Thyroid gland (tissue), 4 donors: ENCODE results near the gene M6PR. TPM values are rescaled to one million over a fixed set of nuclear protein-coding genes. Genes with fewer than 3 reads are reported as not detected.

Experiments
- DNase-seq, 2 donors: peaks; one replicate each; pipeline ENCODE4 v3.0.0-alpha.2; 2019
- H3K27ac ChIP-seq, 3 donors: fragments of 200-600 bp; sonication (generic); 1 replicate in 2 of 3; 2 replicates in 1 of 3; pipeline ENCODE4 v1.5.1; 2016 to 2019; ENCODE audit warnings: mild to moderate bottlenecking in 1 of 3, moderate library complexity in 1 of 3
- H3K27me3 ChIP-seq: fragments of 200-600 bp; sonication (generic); one replicate; pipeline ENCODE4 v1.5.1; 2019
- H3K36me3 ChIP-seq, 2 donors: fragments of 200-600 bp; sonication (generic); one replicate each; pipeline ENCODE4 v1.5.1; 2016 to 2019
- H3K4me1 ChIP-seq, 2 donors: fragments of 200-600 bp; sonication (generic); one replicate each; pipeline ENCODE4 v1.5.1; 2017 to 2019
- H3K4me3 ChIP-seq, 3 donors: fragments of 200-600 bp; sonication (generic); replicated peaks in 1 of 3; 1 replicate in 2 of 3; 2 replicates in 1 of 3; pipeline ENCODE4 v1.5.1; 2016; ENCODE audit warnings: mild to moderate bottlenecking in 1 of 3
- H3K9me3 ChIP-seq: fragments of 200-600 bp; sonication (generic); one replicate; pipeline ENCODE4 v1.5.1; 2017
- POLR2A ChIP-seq, 2 donors: fragments of 450-650 bp; IDR thresholded peaks; one replicate each; pipeline ENCODE4 v1.6.1; 2017; ENCODE audit warnings: antibody characterized with exemption in 2 of 2, mild to moderate bottlenecking in 2 of 2, moderate library complexity in 1 of 2
- WGBS, 2 donors: methylation state at CpG; one replicate each; pipeline ENCODE4 v1.1.5; 2017; 5-methylcytosine and 5-hydroxymethylcytosine counted together
- intact Hi-C: fragments of 100-400 bp; cut with DNase I; formaldehyde crosslinking; loops from one replicate; pipeline ENCODE4 v1.15.1; 2023
- total RNA-seq, 4 donors: library from RNA; depleted of rRNA; stranded (reverse); fragments of >200 nt; gene quantifications; one replicate each; pipeline ENCODE4 v1.2.3, GENCODE V29; 2016
- TF ChIP-seq, protein P1 (sequence below), 6 experiments: fragments of 200-600 bp in 3 of 6; fragments of 450-650 bp in 3 of 6; sonication (generic) in 3 of 6; IDR thresholded peaks; one replicate each; pipeline ENCODE4 v1.5.1; 2016 to 2019; ENCODE audit warnings: antibody characterized with exemption in 6 of 6, mild to moderate bottlenecking in 2 of 6, inconsistent platforms in 1 of 6, moderate library complexity in 1 of 6

Gene M6PR
- total RNA-seq, 4 donors from 2014 or later, result 112 to 158 (median 136) TPM

DNA sequence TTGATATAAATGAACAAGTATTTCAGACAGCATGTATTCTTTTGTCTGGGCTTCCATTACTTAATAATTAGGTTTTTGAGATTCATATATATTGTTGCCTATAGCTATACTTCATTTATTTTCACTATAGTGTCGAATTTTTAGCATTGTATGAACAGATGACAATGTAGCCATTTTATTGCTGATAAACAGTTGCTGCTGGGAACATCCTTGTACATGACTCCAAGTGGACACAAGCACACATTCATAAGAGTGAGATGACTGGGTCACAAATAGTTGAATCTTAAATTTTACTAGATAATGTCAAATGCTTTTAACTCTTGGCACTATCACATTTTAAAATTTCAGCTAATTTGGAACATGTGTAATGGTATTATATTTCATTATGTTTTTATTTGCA lies 54.5 kb downstream of the M6PR start:
- TF ChIP-seq, protein P1, sequence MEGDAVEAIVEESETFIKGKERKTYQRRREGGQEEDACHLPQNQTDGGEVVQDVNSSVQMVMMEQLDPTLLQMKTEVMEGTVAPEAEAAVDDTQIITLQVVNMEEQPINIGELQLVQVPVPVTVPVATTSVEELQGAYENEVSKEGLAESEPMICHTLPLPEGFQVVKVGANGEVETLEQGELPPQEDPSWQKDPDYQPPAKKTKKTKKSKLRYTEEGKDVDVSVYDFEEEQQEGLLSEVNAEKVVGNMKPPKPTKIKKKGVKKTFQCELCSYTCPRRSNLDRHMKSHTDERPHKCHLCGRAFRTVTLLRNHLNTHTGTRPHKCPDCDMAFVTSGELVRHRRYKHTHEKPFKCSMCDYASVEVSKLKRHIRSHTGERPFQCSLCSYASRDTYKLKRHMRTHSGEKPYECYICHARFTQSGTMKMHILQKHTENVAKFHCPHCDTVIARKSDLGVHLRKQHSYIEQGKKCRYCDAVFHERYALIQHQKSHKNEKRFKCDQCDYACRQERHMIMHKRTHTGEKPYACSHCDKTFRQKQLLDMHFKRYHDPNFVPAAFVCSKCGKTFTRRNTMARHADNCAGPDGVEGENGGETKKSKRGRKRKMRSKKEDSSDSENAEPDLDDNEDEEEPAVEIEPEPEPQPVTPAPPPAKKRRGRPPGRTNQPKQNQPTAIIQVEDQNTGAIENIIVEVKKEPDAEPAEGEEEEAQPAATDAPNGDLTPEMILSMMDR (IDR thresholded peaks at IDR 0.05), result no peak
- no peak for TF ChIP-seq POLR2A (IDR thresholded peaks at IDR 0.05)
- Histone ChIP-seq H3K27me3 (no peaks in the 10 kb centered on the region), H3K9me3 (no peaks in the 10 kb centered on the region), H3K4me3 (no peak overlapping the region), H3K36me3 (no peaks in the 10 kb centered on the region), H3K4me1 (no peaks in the 10 kb centered on the region), H3K27ac (no peak overlapping the region)
- intact Hi-C loops, result loop anchor here (10.0 kb wide), 1 partner anchor 350 kb away; the partner anchor contains the start of gene CLEC4E
- 65 to 71% methylated on average over 1 of the region's 1 CpG for WGBS, 2 donors
- no peak for DNase-seq

DNA sequence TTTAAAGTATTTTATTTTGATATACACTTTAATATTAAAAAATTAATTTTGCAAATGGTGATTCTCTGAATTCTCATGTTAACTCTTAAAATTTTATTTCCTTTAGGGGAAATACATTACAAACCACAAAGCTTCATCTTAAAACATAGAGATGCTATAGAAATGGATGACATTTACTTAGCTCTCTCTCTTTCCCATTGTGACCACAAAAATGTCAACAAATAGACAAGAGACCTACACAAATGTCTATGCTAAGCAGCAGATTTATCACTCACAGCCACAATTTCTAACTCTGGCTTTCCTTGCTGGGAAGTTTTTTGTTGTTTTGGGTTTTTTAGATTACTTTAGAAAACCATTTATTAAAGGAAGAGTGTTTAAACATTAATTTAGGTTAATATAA lies 55.1 kb downstream of the M6PR start:
- TF ChIP-seq, protein P1 (IDR thresholded peaks at IDR 0.05), result no peak
- Histone ChIP-seq H3K36me3 (no peaks in the 10 kb centered on the region), H3K9me3 (no peaks in the 10 kb centered on the region), H3K4me3 (no peak overlapping the region), H3K4me1 (no peaks in the 10 kb centered on the region), H3K27ac (no peak overlapping the region), H3K27me3 (no peaks in the 10 kb centered on the region)
- DNase-seq, result no peak
- intact Hi-C loops, result loop anchor here (10.0 kb wide), 1 partner anchor 350 kb away; the partner anchor contains the start of gene CLEC4E

DNA sequence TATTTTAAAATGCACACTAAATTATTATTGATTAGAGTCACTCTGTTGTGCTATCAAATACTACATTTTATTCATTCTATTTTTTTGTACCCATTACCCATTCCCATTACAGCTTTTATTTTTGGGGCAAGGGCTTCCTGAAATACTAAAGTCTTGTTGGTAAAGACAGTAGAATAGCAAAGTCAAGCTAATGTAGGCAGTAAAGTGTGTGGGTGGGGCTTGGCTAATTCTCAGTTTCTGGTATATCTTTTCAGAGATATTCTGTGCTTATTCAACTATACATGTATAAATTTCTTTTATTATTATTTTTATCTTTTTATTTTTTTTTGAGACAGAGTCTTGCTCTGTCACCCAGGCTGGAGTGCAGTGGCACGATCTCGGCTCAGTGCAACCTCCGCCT lies 57.5 kb downstream of the M6PR start:
- 92 to 97% methylated on average over 3 of the region's 3 CpGs for WGBS, 2 donors
- H3K27me3 ChIP-seq, result no peaks in the 10 kb centered on the region
- no peaks in the 10 kb centered on the region for H3K9me3 ChIP-seq
- TF ChIP-seq, protein P1 (IDR thresholded peaks at IDR 0.05), result no peak
- TF ChIP-seq POLR2A (IDR thresholded peaks at IDR 0.05), result no peak
- no peaks in the 10 kb centered on the region for H3K4me1 ChIP-seq
- no peak overlapping the region for H3K27ac ChIP-seq
- DNase-seq, result no peak
- intact Hi-C loops, result loop anchor here (10.0 kb wide), 1 partner anchor 347 kb away; the partner anchor contains the start of gene CLEC4E
- no peaks in the 10 kb centered on the region for H3K36me3 ChIP-seq
- H3K4me3 ChIP-seq, result no peak overlapping the region

Other genes with a start within 250 kb of the M6PR start
- under 1 TPM in 2 of 4 donors, not detected in 2; 0.22 to 0.27 TPM for gene A2ML1, start 127.0 kb downstream of the M6PR start, total RNA-seq
- 10 to 100 TPM; 51.7 to 71.2 (median 67.3) TPM for gene PHC1, start 35.1 kb downstream of the M6PR start, total RNA-seq
- 1 to 10 TPM; 1.1 to 4.3 (median 3.0) TPM for gene KLRG1, start 39.9 kb upstream of the M6PR start, total RNA-seq
- 100 to 1,000 TPM; 124 to 345 (median 219) TPM for gene A2M, start 166.3 kb upstream of the M6PR start, total RNA-seq